Measurements from ENCODE around the gene EPS8L3.
"Not testable (repeated sequence)": the region's sequence is repeated elsewhere in the genome, so short reads cannot be mapped to it uniquely, and the experiment has no call there.

Gene EPS8L3

DNA sequence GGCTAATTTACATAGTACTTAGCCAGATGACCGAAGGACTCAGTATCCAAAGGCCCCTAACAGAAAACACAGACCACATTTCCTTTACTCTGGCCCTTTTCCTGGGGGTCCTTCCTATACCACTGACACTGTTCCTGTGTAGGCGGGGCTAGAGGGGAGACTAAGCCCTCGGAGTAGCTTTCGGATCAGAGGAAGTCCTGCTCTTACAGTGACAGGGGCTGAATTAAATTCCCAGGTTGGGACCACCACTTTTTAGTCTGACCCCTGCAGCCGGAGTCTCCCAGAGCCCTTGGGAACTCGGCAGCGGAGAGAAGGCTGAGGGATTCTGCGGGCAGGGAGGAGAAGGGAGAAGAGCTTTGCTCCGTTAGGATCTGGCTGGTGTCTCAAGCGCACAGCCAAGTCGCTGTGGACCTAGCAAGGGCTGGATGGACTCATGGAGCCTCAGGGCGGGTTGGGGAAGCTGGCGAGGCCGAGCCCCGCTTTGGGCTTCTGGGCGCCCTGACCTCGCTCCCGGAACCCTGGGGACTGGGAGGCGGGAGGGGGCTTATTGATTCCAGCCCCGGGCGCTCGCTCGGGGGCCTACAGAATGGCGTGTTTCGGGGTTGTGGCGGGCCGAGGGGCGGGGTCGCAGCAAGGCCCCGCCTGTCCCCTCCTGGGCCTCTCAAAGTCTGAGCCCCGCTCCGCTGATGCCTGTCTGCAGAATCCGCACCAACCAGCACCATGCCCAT, 52.0 kb downstream of the EPS8L3 start, which contains the start of gene GSTM5:
GSTM5 (plus strand) TSS at position 659 of the 728 bp plus-strand sequence; CDS start at position 721, 62 bp downstream.
- not testable (repeated sequence) for TF ChIP-seq FOXP2 (optimal IDR thresholded peaks at IDR 0.05; ENCODE audit: borderline replicate concordance, extremely low read depth, extremely low read length, insufficient read depth); POLR2AphosphoS5 (IDR thresholded peaks at IDR 0.05; ENCODE audit: low read depth, low read length)
- TF ChIP-seq, protein P1, sequence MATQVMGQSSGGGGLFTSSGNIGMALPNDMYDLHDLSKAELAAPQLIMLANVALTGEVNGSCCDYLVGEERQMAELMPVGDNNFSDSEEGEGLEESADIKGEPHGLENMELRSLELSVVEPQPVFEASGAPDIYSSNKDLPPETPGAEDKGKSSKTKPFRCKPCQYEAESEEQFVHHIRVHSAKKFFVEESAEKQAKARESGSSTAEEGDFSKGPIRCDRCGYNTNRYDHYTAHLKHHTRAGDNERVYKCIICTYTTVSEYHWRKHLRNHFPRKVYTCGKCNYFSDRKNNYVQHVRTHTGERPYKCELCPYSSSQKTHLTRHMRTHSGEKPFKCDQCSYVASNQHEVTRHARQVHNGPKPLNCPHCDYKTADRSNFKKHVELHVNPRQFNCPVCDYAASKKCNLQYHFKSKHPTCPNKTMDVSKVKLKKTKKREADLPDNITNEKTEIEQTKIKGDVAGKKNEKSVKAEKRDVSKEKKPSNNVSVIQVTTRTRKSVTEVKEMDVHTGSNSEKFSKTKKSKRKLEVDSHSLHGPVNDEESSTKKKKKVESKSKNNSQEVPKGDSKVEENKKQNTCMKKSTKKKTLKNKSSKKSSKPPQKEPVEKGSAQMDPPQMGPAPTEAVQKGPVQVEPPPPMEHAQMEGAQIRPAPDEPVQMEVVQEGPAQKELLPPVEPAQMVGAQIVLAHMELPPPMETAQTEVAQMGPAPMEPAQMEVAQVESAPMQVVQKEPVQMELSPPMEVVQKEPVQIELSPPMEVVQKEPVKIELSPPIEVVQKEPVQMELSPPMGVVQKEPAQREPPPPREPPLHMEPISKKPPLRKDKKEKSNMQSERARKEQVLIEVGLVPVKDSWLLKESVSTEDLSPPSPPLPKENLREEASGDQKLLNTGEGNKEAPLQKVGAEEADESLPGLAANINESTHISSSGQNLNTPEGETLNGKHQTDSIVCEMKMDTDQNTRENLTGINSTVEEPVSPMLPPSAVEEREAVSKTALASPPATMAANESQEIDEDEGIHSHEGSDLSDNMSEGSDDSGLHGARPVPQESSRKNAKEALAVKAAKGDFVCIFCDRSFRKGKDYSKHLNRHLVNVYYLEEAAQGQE (IDR thresholded peaks at IDR 0.05; ENCODE audit: insufficient read depth in 1 of 2, low read depth in 2 of 2, low read length in 2 of 2) = not testable (repeated sequence)

DNA sequence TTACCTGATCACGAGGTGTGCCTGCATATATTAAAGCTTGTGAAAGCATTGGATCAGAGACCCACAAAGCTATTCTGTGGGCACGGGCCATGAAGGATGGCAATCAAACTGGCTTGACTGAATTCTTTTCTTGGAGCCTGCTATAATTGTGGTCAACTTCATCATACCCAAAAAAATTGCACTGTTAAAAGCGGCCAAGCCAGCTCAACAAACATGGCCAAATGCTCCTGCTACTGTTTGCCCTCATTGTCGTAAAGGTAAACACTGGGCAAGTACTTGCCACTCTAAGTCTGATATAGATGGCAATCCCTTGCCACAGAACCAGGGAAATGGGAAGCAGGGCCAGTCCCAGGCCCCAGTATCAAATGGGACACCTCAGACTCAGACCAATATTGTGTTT, 58.3 kb downstream of the EPS8L3 start:
- TF ChIP-seq SIN3A (IDR thresholded peaks at IDR 0.05; ENCODE audit: borderline replicate concordance, insufficient read depth, low read length) = no peak
- no peak for TF ChIP-seq TAF1 (IDR thresholded peaks at IDR 0.05; ENCODE audit: borderline replicate concordance, insufficient read depth, low read length)
- no peak for TF ChIP-seq POLR2AphosphoS5 (IDR thresholded peaks at IDR 0.05; ENCODE audit: low read depth, low read length)
- no peak for TF ChIP-seq FOXP2 (optimal IDR thresholded peaks at IDR 0.05; ENCODE audit: borderline replicate concordance, extremely low read depth, extremely low read length, insufficient read depth)
- TF ChIP-seq, protein P1 (IDR thresholded peaks at IDR 0.05; ENCODE audit: insufficient read depth in 1 of 2, low read depth in 2 of 2, low read length in 2 of 2) = no peak

DNA sequence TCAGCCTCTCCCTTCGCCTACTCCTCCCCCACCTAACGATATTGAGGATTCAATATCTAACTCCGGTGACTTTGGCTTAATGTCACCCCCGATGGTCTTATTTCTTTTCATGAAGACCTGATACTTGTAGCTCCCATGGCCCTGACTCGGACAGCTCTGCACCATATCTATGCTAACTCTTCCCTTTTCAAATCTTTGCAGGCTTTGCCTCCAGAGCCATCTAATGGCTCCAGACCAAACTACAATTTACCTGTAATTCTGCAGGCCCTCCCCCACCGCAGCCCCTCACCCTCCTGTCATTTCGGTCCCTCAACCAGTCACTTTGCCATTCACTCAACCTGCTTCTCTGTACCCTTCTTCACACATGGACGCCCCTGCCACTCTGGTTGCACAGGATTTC, 59.5 kb downstream of the EPS8L3 start:
- TF ChIP-seq, protein P1 (IDR thresholded peaks at IDR 0.05; ENCODE audit: insufficient read depth in 1 of 2, low read depth in 2 of 2, low read length in 2 of 2) = no peak
- TF ChIP-seq FOXP2 (optimal IDR thresholded peaks at IDR 0.05; ENCODE audit: borderline replicate concordance, extremely low read depth, extremely low read length, insufficient read depth) = no peak
- no peak for TF ChIP-seq SIN3A (IDR thresholded peaks at IDR 0.05; ENCODE audit: borderline replicate concordance, insufficient read depth, low read length)
- no peak for TF ChIP-seq POLR2AphosphoS5 (IDR thresholded peaks at IDR 0.05; ENCODE audit: low read depth, low read length)
- no peak for TF ChIP-seq TAF1 (IDR thresholded peaks at IDR 0.05; ENCODE audit: borderline replicate concordance, insufficient read depth, low read length)

Data from PFSK-1 (cell line).